K562 treated with DMSO at 1 percent for 12 hours (cell line): ENCODE data around the gene GATA2. TPM values are rescaled to one million over a fixed set of nuclear protein-coding genes. Genes with fewer than 3 reads are reported as not detected.

ENCODE experiments used
- total RNA-seq: library from RNA; unstranded; fragments of 300-600 nt; gene quantifications from 2 replicates; pipeline ENCODE4 v1.2.3, GENCODE V29; 2022; ENCODE audit not compliant: insufficient read depth

Gene GATA2
- total RNA-seq: 101 and 159 TPM in 2 replicates

DNA sequence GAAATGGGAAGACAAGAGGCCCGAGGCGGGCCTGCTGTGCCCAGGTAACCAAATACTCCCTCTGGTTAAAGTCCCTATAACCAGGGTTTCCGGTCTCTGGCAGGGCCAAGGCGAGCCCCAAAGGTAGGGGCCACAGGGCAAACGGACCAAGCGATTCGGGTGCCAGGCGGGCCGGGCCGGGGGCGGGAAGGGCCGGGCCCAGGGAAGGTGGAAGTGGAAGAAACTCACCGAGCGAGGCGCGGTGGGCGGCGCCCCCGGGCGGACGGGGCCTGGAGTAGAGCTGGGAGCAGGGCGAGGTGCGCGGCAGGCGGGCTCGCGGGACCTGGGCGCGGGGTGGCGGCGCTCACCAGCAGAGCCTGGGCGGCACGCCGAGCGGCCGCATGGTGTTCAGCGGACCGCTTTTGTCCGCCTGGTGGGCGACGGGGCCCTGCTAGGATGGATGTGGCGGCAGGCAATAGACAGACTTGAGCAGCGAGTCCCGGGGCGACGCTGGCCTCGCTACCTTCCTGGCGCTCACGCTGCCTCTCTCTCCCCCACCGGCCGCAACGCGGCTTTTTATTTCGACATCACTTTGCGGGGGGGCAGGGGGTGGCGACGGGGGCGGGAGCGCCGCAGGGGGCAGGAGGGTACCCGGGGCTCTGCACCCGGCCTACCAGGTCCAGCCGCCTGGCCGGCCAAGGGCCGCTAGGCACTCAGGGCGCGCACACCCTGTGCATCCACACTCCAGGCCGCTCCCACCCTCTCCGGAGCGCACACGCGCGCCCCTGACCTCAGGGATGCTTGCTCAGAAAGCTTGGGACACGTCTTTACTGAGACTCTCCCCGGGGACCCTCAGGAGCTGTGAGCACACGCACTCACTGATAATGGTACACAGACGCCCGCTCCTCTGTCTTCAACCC lies at the start of gene GATA2:
TSS of gene GATA2 (minus strand) at position 531 of the 899 bp plus-strand sequence. CDS start 6,170 bp downstream, outside the sequence.

DNA sequence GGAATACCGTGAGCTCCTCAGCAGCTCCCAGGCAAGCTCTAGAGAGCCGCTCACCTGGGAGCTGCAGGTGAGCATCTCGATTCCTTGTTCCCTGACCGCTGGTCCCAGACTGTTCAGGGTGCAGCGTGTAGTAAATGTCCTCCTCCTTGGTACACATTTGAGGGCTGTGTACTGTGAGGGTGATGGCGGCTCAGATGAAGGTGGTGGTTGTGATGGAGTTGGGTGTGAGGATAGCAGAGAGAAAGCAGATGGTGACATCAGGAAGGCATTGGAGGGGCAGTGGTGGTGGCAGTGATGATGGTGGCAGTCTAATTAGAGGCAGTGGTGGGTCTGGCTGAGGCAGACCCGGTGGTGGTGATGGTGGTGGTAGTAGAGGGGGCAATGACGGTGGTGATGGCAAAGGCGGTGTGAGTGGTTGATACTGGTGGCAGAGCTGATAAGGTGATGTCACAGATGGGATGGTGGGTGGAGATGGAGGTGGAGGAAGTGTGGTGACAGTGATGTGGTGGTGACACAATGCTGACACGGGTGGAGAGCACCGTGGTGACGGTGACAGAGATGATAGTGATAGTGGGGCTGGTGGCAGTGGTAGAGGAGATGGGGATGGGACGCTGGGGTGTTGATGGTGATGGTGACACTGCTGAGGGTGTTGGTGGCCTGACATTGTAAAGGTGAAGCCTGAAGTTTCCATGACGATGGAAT lies 26.0 kb downstream of the GATA2 start, which contains the start of gene DNAJB8:
TSS of gene DNAJB8 (minus strand) at position 51 of the 702 bp plus-strand sequence. CDS start 3,645 bp downstream, outside the sequence.

Other genes starting within 250 kb of the GATA2 start
- gene DNAJB8, start 26.3 kb downstream of the GATA2 start, total RNA-seq: not detected in 2 replicates
- gene RPN1, start 157.6 kb upstream of the GATA2 start, total RNA-seq: 130 and 160 TPM in 2 replicates
- 103 and 168 TPM in 2 replicates for gene RAB7A, start 233.0 kb upstream of the GATA2 start, total RNA-seq